Measurements from ENCODE around the gene KCNC3.
"Not testable (repeated sequence)": the region's sequence is repeated elsewhere in the genome, so short reads cannot be mapped to it uniquely, and the experiment has no call there.

DNA sequence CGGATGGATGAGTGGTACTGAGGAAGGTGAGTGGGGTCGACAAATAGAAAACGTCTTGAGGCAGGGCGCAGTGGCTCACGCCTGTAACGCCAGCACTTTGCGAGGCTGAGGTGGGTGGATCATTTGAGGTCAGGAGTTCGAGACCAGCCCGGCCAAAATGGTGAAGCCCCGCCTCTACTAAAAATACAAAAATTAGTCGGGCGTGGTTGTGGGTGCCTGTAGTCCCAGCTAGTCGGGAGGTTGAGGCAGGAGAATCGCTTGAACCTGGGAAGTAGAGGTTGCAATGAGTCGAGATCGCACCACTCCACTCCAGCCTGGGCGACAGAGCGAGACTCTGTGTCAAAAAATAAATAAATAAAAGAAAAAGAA lies 733 bp upstream of the KCNC3 start:
- TF ChIP-seq, protein P1, sequence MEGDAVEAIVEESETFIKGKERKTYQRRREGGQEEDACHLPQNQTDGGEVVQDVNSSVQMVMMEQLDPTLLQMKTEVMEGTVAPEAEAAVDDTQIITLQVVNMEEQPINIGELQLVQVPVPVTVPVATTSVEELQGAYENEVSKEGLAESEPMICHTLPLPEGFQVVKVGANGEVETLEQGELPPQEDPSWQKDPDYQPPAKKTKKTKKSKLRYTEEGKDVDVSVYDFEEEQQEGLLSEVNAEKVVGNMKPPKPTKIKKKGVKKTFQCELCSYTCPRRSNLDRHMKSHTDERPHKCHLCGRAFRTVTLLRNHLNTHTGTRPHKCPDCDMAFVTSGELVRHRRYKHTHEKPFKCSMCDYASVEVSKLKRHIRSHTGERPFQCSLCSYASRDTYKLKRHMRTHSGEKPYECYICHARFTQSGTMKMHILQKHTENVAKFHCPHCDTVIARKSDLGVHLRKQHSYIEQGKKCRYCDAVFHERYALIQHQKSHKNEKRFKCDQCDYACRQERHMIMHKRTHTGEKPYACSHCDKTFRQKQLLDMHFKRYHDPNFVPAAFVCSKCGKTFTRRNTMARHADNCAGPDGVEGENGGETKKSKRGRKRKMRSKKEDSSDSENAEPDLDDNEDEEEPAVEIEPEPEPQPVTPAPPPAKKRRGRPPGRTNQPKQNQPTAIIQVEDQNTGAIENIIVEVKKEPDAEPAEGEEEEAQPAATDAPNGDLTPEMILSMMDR (IDR thresholded peaks at IDR 0.05): not testable (repeated sequence)
- TF ChIP-seq POLR2A (IDR thresholded peaks at IDR 0.05): not testable (repeated sequence)

Data from adrenal gland (tissue), 5 donors.